Nephron progenitor cell (in vitro differentiated cells): ENCODE measurements around the gene AOAH.
A peak's percentile ranks its signal among the peaks of the same experiment; 100 is the strongest.

ENCODE experiments used
- DNase-seq: peaks from one replicate; pipeline ENCODE4 v3.0.0; 2021
- H3K27ac Mint-ChIP-seq: 2 replicates; pipeline ENCODE4 v1.8.0; 2021; ENCODE audit warnings: mild to moderate bottlenecking, moderate library complexity, mixed read lengths
- H3K27me3 Mint-ChIP-seq: 2 replicates; pipeline ENCODE4 v1.8.0; 2021; ENCODE audit warnings: mild to moderate bottlenecking, low read depth, mixed read lengths; ENCODE audit not compliant: poor library complexity
- H3K36me3 Mint-ChIP-seq: 2 replicates; pipeline ENCODE4 v1.8.0; 2021; ENCODE audit warnings: low read depth, mixed read lengths
- H3K4me1 Mint-ChIP-seq: 2 replicates; pipeline ENCODE4 v1.8.0; 2021; ENCODE audit warnings: mixed read lengths
- H3K4me3 Mint-ChIP-seq: 2 replicates; pipeline ENCODE4 v1.8.0; 2021; ENCODE audit warnings: mild to moderate bottlenecking, moderate library complexity, mixed read lengths
- H3K9me3 Mint-ChIP-seq: 2 replicates; pipeline ENCODE4 v1.8.0; 2021; ENCODE audit warnings: mild to moderate bottlenecking, moderate library complexity, mixed read lengths
- TF ChIP-seq, protein P1 (sequence below): fragments of 200-600 bp; sonication (generic); IDR thresholded peaks from 2 replicates; pipeline ENCODE4 v1.5.0; 2021; ENCODE audit warnings: antibody characterized with exemption

AOAH gene

DNA sequence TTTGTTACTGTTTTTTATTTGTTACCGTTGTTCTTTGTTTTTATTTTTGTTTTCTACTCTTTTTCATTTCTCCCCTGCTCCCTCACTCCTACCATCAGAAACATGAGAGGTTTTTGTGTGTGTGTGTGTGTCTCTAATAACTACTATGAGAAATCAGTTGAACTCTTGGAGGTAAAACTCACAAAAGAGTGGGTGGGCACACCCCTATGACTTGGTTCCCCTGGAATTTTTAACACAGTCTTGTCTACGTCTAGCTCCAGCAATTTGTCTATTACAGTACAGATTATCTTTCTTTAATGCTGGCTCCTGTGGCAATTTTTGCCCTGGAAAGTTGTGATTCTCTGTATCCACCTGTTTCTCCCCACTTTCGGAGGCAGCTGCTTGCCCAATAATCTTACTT lies 56.2 kb downstream of the AOAH start:
- no peak for DNase-seq
- H3K4me1 Mint-ChIP-seq: peaks cover 8% of the 10 kb centered on the region
- TF ChIP-seq, protein P1, sequence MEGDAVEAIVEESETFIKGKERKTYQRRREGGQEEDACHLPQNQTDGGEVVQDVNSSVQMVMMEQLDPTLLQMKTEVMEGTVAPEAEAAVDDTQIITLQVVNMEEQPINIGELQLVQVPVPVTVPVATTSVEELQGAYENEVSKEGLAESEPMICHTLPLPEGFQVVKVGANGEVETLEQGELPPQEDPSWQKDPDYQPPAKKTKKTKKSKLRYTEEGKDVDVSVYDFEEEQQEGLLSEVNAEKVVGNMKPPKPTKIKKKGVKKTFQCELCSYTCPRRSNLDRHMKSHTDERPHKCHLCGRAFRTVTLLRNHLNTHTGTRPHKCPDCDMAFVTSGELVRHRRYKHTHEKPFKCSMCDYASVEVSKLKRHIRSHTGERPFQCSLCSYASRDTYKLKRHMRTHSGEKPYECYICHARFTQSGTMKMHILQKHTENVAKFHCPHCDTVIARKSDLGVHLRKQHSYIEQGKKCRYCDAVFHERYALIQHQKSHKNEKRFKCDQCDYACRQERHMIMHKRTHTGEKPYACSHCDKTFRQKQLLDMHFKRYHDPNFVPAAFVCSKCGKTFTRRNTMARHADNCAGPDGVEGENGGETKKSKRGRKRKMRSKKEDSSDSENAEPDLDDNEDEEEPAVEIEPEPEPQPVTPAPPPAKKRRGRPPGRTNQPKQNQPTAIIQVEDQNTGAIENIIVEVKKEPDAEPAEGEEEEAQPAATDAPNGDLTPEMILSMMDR: no peak
- H3K4me3 Mint-ChIP-seq: no peak overlapping the region
- peaks cover 3% of the 10 kb centered on the region for H3K27me3 Mint-ChIP-seq
- no peak overlapping the region for H3K27ac Mint-ChIP-seq
- H3K9me3 Mint-ChIP-seq: peaks cover 27% of the 10 kb centered on the region
- peaks cover 15% of the 10 kb centered on the region for H3K36me3 Mint-ChIP-seq

DNA sequence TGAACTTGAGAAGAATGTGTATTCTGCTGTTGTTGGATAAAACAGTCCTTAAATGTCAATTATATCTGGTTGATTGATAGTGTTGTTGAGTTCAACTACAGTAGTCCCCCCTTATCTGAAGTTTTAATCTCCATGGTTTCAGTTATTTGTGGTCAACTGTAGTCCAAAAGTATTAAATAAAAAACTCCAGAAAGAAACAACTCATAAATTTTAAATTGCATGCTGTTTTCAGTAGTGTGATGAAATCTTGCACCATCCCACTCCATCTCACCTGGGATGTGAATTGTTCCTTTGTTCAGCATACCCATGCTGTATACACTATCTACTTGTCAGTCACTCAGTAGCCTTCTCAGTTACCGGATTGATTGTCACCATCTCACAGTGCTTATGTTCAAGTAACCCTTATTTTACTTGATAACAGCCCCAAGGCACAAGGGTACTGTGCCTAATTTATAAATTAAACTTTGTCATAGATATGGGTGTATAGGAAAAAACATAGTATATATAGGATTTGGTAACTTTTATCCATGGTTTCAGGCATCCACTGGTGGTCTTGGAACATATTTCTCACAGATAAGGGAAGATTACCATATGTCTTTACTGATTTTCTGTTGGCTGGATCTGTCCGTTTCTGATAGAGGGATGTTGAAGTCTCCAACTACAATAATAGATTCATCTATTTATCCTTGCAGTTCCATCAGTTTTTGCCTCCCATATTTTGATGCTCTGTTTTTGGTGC lies 57.1 kb downstream of the AOAH start:
- Mint-ChIP-seq H3K27ac (no peak overlapping the region), H3K27me3 (peaks cover 3% of the 10 kb centered on the region), H3K36me3 (peaks cover 15% of the 10 kb centered on the region), H3K9me3 (peaks cover 27% of the 10 kb centered on the region), H3K4me1 (peaks cover 13% of the 10 kb centered on the region), H3K4me3 (no peak overlapping the region)
- DNase-seq: no peak
- TF ChIP-seq, protein P1: no peak

DNA sequence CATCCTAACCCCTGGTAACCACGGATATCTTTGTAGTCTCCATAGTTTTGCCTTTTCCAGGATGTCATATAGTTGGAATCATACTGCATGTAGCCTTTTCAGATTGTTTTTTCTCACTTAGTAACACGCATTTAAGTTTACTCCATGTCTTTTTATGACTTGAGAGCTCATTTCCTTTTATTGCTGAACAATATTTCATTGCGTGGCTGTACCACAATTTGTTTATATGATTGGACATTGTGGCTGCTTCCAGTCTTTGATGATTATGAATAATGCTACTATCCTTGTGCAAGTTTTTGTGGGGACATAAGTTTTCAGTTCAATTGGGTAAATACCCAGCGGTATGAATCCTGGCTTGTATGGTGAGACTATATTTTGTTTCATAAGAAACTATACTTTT lies 60.8 kb downstream of the AOAH start:
- Mint-ChIP-seq H3K27ac (no peak overlapping the region), H3K36me3 (peaks cover 15% of the 10 kb centered on the region), H3K9me3 (peaks cover 27% of the 10 kb centered on the region), H3K4me3 (no peak overlapping the region), H3K4me1 (peaks cover 42% of the 10 kb centered on the region), H3K27me3 (no peaks in the 10 kb centered on the region)
- TF ChIP-seq, protein P1: no peak
- no peak for DNase-seq

DNA sequence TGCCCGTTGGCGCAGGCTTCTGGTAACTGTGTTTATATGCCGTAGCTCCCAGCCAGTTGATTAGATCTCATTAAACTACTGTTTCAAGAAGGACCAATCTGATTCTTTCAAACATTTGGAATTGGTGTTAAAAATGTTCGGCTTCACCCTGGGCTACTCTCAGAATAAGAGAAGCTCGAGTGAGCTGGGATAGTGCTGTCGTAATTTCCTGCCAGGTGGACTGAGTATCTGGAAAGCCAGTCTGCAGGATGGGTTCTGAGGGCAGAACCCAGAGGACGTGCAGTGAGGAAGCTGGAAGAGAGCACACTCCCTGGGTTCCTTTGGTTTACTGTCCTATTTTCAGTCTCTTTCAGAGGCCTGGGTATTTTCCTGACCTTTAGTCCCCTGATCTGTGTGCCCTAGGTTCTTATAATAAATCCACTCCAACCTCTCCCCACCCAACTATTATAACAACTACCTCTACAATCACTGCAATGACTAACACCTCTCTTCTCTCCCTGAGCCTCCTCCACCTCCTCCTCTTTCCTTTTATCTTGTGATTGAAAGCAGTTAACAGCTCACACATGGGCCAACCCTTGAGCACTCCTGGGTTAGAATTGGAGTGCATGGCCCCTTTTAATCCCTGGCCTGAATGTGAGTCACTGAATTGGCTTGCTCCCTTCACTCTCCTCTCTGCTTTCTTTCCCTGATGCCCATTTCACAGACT lies 63.0 kb downstream of the AOAH start:
- H3K4me3 Mint-ChIP-seq: no peak overlapping the region
- H3K27me3 Mint-ChIP-seq: no peaks in the 10 kb centered on the region
- TF ChIP-seq, protein P1: no peak
- peaks cover 15% of the 10 kb centered on the region for H3K36me3 Mint-ChIP-seq
- peaks cover 62% of the 10 kb centered on the region for H3K4me1 Mint-ChIP-seq
- peak overlapping the region; percentile 23 for H3K27ac Mint-ChIP-seq
- DNase-seq: no peak
- peaks cover 27% of the 10 kb centered on the region for H3K9me3 Mint-ChIP-seq

DNA sequence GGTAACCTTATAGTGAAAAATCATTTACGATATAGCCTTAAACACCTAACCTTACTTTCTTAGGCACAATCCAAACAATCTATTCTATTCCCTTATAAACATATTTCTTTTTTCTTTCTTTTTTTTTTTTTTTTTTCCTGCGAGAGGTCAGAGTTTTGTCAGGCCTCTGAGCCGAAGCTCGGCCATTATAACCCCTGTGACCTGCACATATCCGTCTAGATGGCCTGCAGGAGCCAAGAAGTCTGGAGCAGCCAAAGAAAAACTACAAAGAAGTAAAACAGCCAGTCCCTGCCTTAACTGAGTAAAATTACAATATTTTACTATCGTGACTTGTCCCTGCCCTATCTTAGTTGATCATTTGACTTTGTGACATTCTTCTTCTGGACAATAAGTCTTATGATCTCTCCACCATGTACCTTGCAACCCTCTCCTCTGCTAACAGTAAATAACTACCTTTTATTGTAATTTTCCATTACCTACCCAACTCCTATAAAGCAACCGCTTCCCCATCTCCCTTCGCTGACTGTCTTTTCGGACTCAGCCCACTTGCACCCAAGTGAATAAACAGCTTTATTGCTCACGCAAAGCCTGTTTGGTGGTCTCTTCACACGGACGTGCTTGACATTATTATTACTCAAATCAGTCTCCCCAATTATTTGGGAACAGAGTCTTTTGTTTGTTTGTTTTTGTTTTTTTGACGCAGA lies 64.5 kb downstream of the AOAH start:
- peaks cover 14% of the 10 kb centered on the region for H3K9me3 Mint-ChIP-seq
- H3K27me3 Mint-ChIP-seq: no peaks in the 10 kb centered on the region
- H3K4me3 Mint-ChIP-seq: peak overlapping the region; percentile 5
- peaks cover 77% of the 10 kb centered on the region for H3K4me1 Mint-ChIP-seq
- H3K27ac Mint-ChIP-seq: peak overlapping the region; percentile 74
- TF ChIP-seq, protein P1: no peak
- peaks cover 7% of the 10 kb centered on the region for H3K36me3 Mint-ChIP-seq
- DNase-seq: no peak
